GM10248 (cell line): ENCODE data around the gene DNMT3B.
"Not testable (repeated sequence)": the region's sequence is repeated elsewhere in the genome, so short reads cannot be mapped to it uniquely, and the experiment has no call there.

ENCODE experiments used
- CTCF ChIA-PET: fragments of 300-600 bp; sonication (Branson Sonifier 250); formaldehyde crosslinking; extraction: SDS; loops from one replicate; lab custom pipeline; 2021; ENCODE audit warnings: antibody characterized with exemption; lab: Yijun Ruan, JAX
- POLR2A ChIA-PET: fragments of 350-650 bp; sonication (Branson Sonifier 250); formaldehyde crosslinking; extraction: SDS; loops from one replicate; lab custom pipeline; 2020; ENCODE audit warnings: antibody characterized with exemption; lab: Yijun Ruan, JAX
- DNase-seq: peaks from one replicate; pipeline ENCODE4 v3.0.0; 2012; ENCODE audit errors: extremely low spot score
- CTCF ChIP-seq: IDR thresholded peaks from 2 replicates; pipeline ENCODE4 v1.5.1; 2012; ENCODE audit warnings: mild to moderate bottlenecking, low read depth; ENCODE audit errors: extremely low read depth, missing control alignments, control extremely low read depth

The DNMT3B gene

DNA sequence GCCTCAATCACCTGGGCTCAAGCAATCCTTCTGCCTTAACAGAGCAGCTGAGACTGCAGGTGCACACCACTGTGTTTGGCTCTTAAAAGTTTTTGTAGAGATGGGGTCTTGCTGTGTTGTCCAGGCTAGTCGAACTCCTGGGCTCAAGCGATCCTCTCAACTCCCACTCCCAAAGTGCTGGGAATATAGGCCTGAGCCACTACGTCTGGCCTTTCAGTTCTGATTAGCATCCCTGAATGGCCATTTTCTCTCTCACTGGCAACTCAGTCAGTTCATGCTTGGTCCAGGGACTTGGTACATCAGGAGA is 28.5 kb downstream of the DNMT3B start:
- no peak for TF ChIP-seq CTCF
- CTCF ChIA-PET = interaction anchor here (0.6 to 3.1 kb wide), 38 partner anchors 8 to 539 kb away, joined by 3 to 53 read pairs (median 4); partner anchors contain the start of genes C20orf203 and DNMT3B
- POLR2A ChIA-PET = no interaction called here
- DNase-seq = no peak

DNA sequence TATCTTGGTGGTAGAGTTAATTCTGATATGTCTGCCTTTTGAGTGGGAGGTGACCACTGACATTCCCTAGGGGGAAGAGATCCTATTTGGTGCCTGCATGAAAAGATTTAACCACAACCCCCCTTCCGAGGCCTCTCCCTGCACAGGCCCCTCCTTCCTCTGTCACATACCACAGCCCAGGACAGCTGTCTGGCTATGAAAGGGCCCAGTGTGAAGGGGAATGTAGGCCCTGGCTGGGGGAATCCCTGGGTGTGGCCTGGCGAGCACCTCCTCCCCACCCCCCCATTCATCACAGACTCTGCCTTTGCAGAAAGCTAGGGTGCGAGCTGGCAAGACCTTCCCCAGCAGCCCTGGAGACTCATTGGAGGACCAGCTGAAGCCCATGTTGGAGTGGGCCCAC is 30.1 kb downstream of the DNMT3B start:
- TF ChIP-seq CTCF = no peak
- ChIA-PET CTCF (interaction anchor here (0.7 to 2.4 kb wide), 10 partner anchors 13 to 304 kb away, joined by 3 to 24 read pairs (median 4); partner anchors contain the start of genes C20orf203 and MAPRE1), POLR2A (no interaction called here)
- peak; percentile 80 for DNase-seq

DNA sequence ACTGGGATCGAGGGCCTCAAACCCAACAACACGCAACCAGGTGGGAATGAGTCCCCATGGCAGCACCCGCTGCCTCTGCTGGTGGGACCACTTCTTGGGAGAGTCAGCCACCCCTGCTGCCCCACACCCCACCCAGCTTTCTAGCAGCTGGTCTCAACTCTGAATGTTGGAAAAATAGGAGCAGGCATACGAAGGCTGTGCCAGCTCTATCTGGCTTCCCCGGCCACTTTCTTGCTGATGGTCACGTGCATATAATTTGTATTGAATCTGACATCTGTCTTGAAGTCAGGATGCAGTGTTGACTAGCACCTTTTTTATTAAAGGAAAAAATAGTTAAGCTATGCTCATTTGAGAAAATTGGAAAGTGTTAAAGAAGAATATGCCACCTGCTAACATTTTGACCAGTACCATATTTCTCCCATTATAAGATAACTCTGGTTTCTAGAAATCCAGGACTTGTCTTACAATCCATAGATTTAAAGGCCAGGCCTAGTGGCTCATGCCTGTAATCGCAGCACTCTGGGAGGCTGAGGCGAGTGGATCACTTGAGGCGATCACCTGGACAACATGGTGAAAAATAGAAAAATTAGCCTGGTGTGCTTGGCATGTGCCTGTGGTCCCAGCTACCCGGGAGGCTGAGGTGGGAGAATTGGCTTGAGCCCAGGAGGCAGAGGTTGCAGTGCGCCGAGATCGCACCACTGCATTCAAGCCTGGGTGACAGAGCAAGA is 30.7 kb downstream of the DNMT3B start:
- TF ChIP-seq CTCF = no peak
- ChIA-PET CTCF (interaction anchor here (0.7 to 2.4 kb wide), 10 partner anchors 12 to 303 kb away, joined by 3 to 24 read pairs (median 4); partner anchors contain the start of genes C20orf203 and MAPRE1), POLR2A (no interaction called here)
- DNase-seq = no peak

DNA sequence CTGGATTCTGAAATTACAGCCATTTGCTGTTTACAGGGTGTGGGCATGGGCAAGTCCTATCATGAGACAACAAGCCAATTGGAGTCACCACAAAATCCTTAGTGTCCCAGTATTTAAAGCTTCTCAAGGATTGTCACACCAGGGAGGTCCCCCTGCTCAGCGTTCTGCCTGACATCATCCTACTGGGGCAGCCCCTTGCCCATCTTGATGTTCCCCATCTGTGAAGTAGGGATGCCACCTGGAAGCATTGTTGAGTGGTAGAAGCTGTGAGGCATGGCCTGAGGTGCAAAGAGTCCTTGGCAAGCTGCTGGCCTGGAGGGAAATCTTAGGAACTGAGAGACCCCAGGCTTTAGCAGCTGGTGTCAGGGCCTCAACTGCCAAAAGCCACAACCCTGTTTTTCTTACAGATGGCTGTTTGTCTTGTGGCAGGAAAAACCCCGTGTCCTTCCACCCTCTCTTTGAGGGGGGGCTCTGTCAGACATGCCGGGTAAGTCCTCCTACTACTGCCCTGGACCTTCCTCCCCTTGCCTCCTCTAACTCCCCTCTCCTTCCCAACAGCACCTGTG is 34.3 kb downstream of the DNMT3B start:
- ChIA-PET POLR2A (no interaction called here), CTCF (interaction anchor here (1.0 to 2.6 kb wide), 8 partner anchors 9 to 496 kb away, joined by 3 to 22 read pairs (median 5); partner anchors contain the start of genes C20orf203 and MAPRE1)
- DNase-seq = no peak
- TF ChIP-seq CTCF = no peak

- ChIA-PET POLR2A (interaction anchor here (0.6 kb wide), 1 partner anchor 22 kb away, joined by 5 read pairs; the partner anchor contains the start of gene MAPRE1), CTCF (interaction anchor here (1.0 to 3.7 kb wide), 5 partner anchors 9 to 299 kb away, joined by 3 to 19 read pairs (median 5); partner anchors contain the start of genes C20orf203 and MAPRE1)
Measured at GRCh38 chr20:32796981-32797451, 34.8 kb downstream of the DNMT3B start.

GRCh38 chr20:32797571-32797970 is 35.4 kb downstream of the DNMT3B start:
- POLR2A ChIA-PET = interaction anchor here (0.6 kb wide), 1 partner anchor 22 kb away, joined by 5 read pairs; the partner anchor contains the start of gene MAPRE1
- CTCF ChIA-PET = interaction anchor here (1.0 to 3.7 kb wide), 4 partner anchors 10 to 299 kb away, joined by 3 to 19 read pairs (median 5); partner anchors contain the start of gene C20orf203
- not testable (repeated sequence) for DNase-seq

More at GRCh38 chr20:32796981-32797451, 34.8 kb downstream of the DNMT3B start:
- TF ChIP-seq CTCF = no peak
- no peak for DNase-seq
